ENCODE measurements around the gene LILRA6. TPM values are rescaled to one million over a fixed set of nuclear protein-coding genes. Genes with fewer than 3 reads are reported as not detected.

Gene LILRA6
- polyA plus RNA-seq, 1 donor from 2014 or later: not detected

DNA sequence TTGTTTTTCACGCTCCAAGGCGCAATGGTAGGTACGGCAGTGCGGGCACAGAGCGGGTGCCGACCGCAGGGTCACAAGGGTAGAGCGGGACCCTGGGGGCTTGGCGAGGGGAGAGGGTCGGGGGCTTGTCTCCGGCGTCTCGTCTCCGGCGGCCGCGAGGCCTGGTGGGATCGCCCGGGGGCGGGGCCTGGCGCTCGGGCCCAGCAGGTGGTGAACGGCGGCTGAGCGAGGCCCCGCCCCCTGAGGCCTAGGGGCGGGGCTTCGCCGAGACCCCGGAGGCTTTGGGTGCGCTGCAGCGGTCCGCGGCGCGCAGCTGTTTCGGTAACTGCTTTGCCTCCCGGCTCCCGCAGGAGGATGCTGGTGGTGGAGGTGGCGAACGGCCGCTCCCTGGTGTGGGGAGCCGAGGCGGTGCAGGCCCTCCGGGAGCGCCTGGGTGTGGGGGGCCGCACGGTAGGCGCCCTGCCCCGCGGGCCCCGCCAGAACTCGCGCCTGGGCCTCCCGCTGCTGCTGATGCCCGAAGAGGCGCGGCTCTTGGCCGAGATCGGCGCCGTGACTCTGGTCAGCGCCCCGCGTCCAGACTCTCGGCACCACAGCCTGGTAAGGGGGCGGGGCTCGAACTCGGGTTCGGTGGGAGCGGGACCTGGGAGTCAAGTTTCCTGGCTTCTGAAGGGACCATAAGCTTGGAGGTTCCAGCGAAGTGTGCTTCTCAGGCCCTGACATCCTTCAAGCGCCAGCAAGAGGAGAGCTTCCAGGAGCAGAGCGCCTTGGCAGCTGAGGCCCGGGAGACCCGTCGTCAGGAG is 51.4 kb downstream of the LILRA6 start, which contains the start of gene TSEN34:
Gene TSEN34, plus strand, starts transcription at position 298 of the 800 bp plus-strand sequence. Its CDS starts 57 bp downstream, at position 355.
- no peak for TF ChIP-seq EZH2 (IDR thresholded peaks at IDR 0.05; ENCODE audit: borderline replicate concordance, insufficient read depth, low read length, poor library complexity, severe bottlenecking)
- TF ChIP-seq SMC3 (conservative IDR thresholded peaks at IDR 0.05; ENCODE audit: poor library complexity): peak; percentile 48
- TF ChIP-seq MXI1 (conservative IDR thresholded peaks at IDR 0.05; ENCODE audit: poor library complexity, severe bottlenecking): peak; percentile 67
- TF ChIP-seq, protein P1, sequence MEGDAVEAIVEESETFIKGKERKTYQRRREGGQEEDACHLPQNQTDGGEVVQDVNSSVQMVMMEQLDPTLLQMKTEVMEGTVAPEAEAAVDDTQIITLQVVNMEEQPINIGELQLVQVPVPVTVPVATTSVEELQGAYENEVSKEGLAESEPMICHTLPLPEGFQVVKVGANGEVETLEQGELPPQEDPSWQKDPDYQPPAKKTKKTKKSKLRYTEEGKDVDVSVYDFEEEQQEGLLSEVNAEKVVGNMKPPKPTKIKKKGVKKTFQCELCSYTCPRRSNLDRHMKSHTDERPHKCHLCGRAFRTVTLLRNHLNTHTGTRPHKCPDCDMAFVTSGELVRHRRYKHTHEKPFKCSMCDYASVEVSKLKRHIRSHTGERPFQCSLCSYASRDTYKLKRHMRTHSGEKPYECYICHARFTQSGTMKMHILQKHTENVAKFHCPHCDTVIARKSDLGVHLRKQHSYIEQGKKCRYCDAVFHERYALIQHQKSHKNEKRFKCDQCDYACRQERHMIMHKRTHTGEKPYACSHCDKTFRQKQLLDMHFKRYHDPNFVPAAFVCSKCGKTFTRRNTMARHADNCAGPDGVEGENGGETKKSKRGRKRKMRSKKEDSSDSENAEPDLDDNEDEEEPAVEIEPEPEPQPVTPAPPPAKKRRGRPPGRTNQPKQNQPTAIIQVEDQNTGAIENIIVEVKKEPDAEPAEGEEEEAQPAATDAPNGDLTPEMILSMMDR (IDR thresholded peaks at IDR 0.05; ENCODE audit: poor library complexity, severe bottlenecking): peak; percentile 33
- peak; percentile 35 for TF ChIP-seq EP300 (conservative IDR thresholded peaks at IDR 0.05; ENCODE audit: poor library complexity, severe bottlenecking)
- peak; percentile 53 for TF ChIP-seq POLR2AphosphoS5 (IDR thresholded peaks at IDR 0.05)
- TF ChIP-seq, protein P2, sequence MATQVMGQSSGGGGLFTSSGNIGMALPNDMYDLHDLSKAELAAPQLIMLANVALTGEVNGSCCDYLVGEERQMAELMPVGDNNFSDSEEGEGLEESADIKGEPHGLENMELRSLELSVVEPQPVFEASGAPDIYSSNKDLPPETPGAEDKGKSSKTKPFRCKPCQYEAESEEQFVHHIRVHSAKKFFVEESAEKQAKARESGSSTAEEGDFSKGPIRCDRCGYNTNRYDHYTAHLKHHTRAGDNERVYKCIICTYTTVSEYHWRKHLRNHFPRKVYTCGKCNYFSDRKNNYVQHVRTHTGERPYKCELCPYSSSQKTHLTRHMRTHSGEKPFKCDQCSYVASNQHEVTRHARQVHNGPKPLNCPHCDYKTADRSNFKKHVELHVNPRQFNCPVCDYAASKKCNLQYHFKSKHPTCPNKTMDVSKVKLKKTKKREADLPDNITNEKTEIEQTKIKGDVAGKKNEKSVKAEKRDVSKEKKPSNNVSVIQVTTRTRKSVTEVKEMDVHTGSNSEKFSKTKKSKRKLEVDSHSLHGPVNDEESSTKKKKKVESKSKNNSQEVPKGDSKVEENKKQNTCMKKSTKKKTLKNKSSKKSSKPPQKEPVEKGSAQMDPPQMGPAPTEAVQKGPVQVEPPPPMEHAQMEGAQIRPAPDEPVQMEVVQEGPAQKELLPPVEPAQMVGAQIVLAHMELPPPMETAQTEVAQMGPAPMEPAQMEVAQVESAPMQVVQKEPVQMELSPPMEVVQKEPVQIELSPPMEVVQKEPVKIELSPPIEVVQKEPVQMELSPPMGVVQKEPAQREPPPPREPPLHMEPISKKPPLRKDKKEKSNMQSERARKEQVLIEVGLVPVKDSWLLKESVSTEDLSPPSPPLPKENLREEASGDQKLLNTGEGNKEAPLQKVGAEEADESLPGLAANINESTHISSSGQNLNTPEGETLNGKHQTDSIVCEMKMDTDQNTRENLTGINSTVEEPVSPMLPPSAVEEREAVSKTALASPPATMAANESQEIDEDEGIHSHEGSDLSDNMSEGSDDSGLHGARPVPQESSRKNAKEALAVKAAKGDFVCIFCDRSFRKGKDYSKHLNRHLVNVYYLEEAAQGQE (IDR thresholded peaks at IDR 0.05; ENCODE audit: borderline replicate concordance): peak; percentile 80
- peak; percentile 35 for TF ChIP-seq RAD21 (conservative IDR thresholded peaks at IDR 0.05)
- peak; percentile 32 for TF ChIP-seq TAF1 (IDR thresholded peaks at IDR 0.05; ENCODE audit: low read depth)
- H3K79me2 ChIP-seq (replicated peaks; ENCODE audit: insufficient read depth, low read length): peaks cover 18% of the 10 kb centered on the region
- peak within 1 kb of the TSS; percentile 95 for H2AFZ ChIP-seq (ENCODE audit: low read depth, low read length)
- H3K27me3 ChIP-seq (ENCODE audit: insufficient read depth, low read depth, low read length): no peaks in the 10 kb centered on the region
- H3K4me2 ChIP-seq (ENCODE audit: low read length): peak within 1 kb of the TSS; percentile 95
- peak within 1 kb of the TSS; percentile 95 for H3K27ac ChIP-seq (ENCODE audit: low read length)
- H3K9me3 ChIP-seq (ENCODE audit: low read length): no peaks in the 10 kb centered on the region
- no peaks in the 10 kb centered on the region for H3K9me2 ChIP-seq (ENCODE audit: insufficient read depth, low read length)
- no peaks in the 10 kb centered on the region for H3F3A ChIP-seq (ENCODE audit: insufficient read depth, low read length, poor library complexity, severe bottlenecking)
- no peaks in the 10 kb centered on the region for H4K20me1 ChIP-seq (ENCODE audit: insufficient read depth)
- peak within 1 kb of the TSS; percentile 92 for H3K9ac ChIP-seq (ENCODE audit: low read length)
- H3K4me3 ChIP-seq (ENCODE audit: low read length): peak within 1 kb of the TSS; percentile 99
- H3K36me3 ChIP-seq (ENCODE audit: insufficient read depth, low read length): no peaks in the 10 kb centered on the region

DNA sequence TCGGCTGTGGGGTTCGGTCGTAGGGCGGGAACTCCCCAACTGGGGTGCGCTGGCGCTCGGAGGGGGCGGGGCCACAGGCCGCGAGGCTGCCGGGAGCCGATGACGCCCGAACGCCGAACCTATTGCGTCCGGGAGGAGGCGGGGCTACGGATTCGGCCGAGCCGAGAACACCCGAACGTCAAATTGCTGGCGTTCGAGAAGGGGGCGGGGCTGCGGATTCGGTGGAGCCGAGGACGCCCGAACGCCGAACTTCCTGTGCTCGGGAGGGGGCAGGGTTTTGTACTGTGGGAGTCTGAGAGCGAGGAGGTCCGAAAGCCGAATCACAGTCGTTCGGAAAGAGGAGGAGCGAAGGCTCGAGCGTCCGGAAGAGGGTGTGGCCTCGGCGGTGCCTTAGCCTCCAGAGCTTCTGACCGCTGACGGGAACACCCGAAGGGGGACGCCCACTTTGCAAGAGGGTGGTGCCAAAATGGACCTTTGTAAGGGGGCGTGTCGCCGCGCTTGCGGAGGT is 52.0 kb downstream of the LILRA6 start:
- Histone ChIP-seq H3K79me2 (replicated peaks; ENCODE audit: insufficient read depth, low read length) (peaks cover 18% of the 10 kb centered on the region), H4K20me1 (ENCODE audit: insufficient read depth) (no peaks in the 10 kb centered on the region), H3K9me2 (ENCODE audit: insufficient read depth, low read length) (no peaks in the 10 kb centered on the region), H3K4me2 (ENCODE audit: low read length) (no peak overlapping the region), H2AFZ (ENCODE audit: low read depth, low read length) (peak overlapping the region; percentile 95), H3K9ac (ENCODE audit: low read length) (peak overlapping the region; percentile 92), H3K9me3 (ENCODE audit: low read length) (no peaks in the 10 kb centered on the region), H3K27ac (ENCODE audit: low read length) (peak overlapping the region; percentile 95), H3K4me3 (ENCODE audit: low read length) (peak overlapping the region; percentile 99), H3F3A (ENCODE audit: insufficient read depth, low read length, poor library complexity, severe bottlenecking) (no peaks in the 10 kb centered on the region), H3K27me3 (ENCODE audit: insufficient read depth, low read depth, low read length) (no peaks in the 10 kb centered on the region), H3K36me3 (ENCODE audit: insufficient read depth, low read length) (no peaks in the 10 kb centered on the region)
- TF ChIP-seq RAD21 (conservative IDR thresholded peaks at IDR 0.05): no peak
- TF ChIP-seq MXI1 (conservative IDR thresholded peaks at IDR 0.05; ENCODE audit: poor library complexity, severe bottlenecking): peak; percentile 2
